Measurements from ENCODE around the gene BCL2L2.

BCL2L2 gene

DNA sequence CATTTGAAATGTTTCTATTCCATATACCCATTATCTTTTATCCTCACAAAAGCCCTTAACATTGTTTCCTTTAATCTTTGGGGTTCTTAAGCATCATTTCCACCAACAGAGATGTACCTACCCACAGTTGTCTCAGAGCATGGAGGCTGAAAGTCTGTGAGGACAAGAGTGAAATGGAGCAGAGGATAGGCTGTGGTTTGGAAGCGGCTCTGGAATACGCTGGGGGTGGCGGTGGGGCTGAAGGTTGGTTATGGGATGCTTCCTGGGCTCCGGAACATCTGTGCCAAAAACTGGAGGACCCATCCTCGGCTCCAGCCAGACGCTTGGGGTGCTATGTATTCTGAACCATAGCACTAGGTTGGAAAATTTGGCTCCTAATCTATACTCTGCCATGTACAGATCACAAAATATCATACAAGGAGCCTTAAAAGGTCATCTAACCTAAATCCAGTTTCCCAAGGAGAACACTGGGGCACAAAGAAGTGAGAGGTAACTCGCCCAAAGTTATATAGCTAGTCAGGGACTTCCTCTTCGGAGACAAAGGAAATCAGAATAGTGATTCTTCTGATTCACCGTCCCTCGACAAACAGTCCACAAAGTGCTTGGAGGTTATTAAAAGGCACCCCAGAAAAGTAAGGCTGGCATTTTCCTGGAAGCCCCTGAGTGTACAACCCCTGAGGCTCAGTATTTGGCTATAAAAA, 6.5 kb upstream of the BCL2L2 start:
- Histone ChIP-seq H3K4me3 (ENCODE audit: low read length) (no peak overlapping the region), H3K9me3 (ENCODE audit: control insufficient read depth, insufficient read depth, low read length) (no peaks in the 10 kb centered on the region), H3K4me1 (ENCODE audit: control insufficient read depth, insufficient read depth, low read length) (no peaks in the 10 kb centered on the region), H3K36me3 (ENCODE audit: control insufficient read depth, insufficient read depth, low read length) (no peaks in the 10 kb centered on the region), H3K27ac (ENCODE audit: low read length) (no peak overlapping the region), H3K27me3 (ENCODE audit: control insufficient read depth, insufficient read depth, low read length) (peaks cover 26% of the 10 kb centered on the region)
- no CpG with 5 or more reads among the region's 10 CpGs for WGBS (ENCODE audit: insufficient coverage, insufficient read length)
- DNase-seq (ENCODE audit: low read depth, low spot score) = no peak

DNA sequence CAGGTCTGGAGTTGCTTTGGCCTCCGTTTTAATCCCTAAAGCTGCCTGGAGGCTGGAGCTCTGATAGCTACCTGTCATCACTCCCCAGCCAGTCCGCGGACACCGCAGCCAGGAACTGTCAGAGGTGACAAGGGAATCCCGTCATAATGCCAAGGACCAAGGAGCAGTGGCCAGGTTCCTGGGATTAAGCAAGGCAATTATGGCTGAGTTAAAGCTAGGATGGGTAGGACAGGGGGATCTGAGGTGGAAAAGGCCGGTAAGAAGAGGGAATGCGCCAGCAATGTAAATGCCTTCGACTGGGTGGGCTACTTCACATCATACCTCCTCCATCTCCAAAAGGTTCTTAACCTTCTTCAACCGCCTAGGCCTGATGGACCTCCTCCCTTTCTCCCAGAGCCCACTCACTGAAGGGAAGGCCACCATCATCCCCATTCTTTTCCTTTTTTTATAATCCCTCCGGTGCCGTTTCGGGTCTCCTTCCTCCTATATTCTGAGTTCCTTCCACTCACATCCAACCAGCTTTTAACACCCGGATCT, 5.9 kb upstream of the BCL2L2 start:
- WGBS (ENCODE audit: insufficient coverage, insufficient read length) = no CpG with 5 or more reads among the region's 13 CpGs
- no peak for DNase-seq (ENCODE audit: low read depth, low spot score)
- H3K4me3 ChIP-seq (ENCODE audit: low read length) = peak overlapping the region; percentile 42; the same call in 1 of the 2 replicates
- peaks cover 22% of the 10 kb centered on the region; the same call in 1 of the 2 replicates for H3K27me3 ChIP-seq (ENCODE audit: control insufficient read depth, insufficient read depth, low read length)
- H3K4me1 ChIP-seq (ENCODE audit: control insufficient read depth, insufficient read depth, low read length) = no peaks in the 10 kb centered on the region
- no peak overlapping the region for H3K27ac ChIP-seq (ENCODE audit: low read length)
- no peaks in the 10 kb centered on the region for H3K9me3 ChIP-seq (ENCODE audit: control insufficient read depth, insufficient read depth, low read length)
- H3K36me3 ChIP-seq (ENCODE audit: control insufficient read depth, insufficient read depth, low read length) = no peaks in the 10 kb centered on the region

DNA sequence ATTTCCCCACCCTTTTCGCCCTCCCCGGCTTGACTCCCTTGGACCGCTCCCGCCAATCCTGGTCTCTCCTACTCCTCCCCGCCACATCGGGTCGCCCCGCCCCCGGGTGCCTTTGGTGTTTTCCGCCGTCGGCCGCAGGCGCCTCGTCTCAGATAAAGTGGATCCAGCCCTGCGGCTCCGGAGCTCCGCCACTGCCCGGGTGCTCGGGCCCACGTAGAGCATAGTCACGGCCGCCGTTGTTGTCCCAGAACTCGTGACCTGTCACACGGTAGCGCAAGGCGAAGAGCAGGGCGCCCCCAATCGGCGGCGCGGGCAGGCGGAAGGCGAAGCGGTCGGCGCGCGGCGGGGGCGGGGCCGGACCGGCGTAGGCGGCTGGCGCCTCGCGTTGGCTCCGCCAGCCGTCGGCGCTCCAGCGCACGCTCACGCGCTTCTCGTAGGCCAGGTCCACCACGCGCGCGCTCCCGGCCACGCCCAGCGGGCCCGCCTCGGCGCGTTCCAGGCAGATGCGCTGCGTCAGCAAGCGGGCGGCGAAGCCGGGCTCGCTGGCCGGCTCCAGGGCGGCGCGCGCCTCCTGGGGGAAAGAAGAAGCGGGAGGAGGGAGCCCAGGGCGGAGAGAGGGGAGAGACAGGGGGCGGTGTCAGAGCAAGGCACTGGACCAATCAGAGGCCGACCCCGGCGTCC, 5.2 kb upstream of the BCL2L2 start:
- Histone ChIP-seq H3K9me3 (ENCODE audit: control insufficient read depth, insufficient read depth, low read length) (no peaks in the 10 kb centered on the region), H3K4me3 (ENCODE audit: low read length) (peak overlapping the region; percentile 66; the same call in 1 of the 2 replicates), H3K27me3 (ENCODE audit: control insufficient read depth, insufficient read depth, low read length) (peaks cover 16% of the 10 kb centered on the region; the same call in 1 of the 2 replicates), H3K4me1 (ENCODE audit: control insufficient read depth, insufficient read depth, low read length) (no peaks in the 10 kb centered on the region), H3K36me3 (ENCODE audit: control insufficient read depth, insufficient read depth, low read length) (no peaks in the 10 kb centered on the region), H3K27ac (ENCODE audit: low read length) (no peak overlapping the region)
- no CpG with 5 or more reads among the region's 87 CpGs for WGBS (ENCODE audit: insufficient coverage, insufficient read length)
- peak; percentile 91 for DNase-seq (ENCODE audit: low read depth, low spot score)

DNA sequence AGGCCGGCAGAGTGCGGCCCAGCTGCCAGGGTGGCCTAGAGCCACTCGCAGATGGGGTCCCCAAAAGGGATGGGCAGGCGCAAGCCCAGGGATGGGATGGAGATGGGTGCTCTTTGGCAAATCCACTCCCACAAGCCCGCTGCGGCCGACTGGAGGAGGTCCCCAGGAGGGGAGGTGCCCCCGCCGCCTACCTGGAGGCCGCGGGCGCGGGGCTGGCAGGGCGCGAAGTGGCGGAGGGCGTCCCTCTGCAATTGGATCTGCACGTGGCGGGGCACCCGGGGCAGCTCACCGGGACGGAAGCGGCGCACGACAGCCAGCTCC, 4.7 kb upstream of the BCL2L2 start:
- no CpG with 5 or more reads among the region's 25 CpGs for WGBS (ENCODE audit: insufficient coverage, insufficient read length)
- no peak for DNase-seq (ENCODE audit: low read depth, low spot score)
- H3K4me1 ChIP-seq (ENCODE audit: control insufficient read depth, insufficient read depth, low read length) = no peaks in the 10 kb centered on the region
- H3K4me3 ChIP-seq (ENCODE audit: low read length) = peak overlapping the region; percentile 66; the same call in 1 of the 2 replicates
- H3K36me3 ChIP-seq (ENCODE audit: control insufficient read depth, insufficient read depth, low read length) = no peaks in the 10 kb centered on the region
- H3K27ac ChIP-seq (ENCODE audit: low read length) = no peak overlapping the region
- peaks cover 11% of the 10 kb centered on the region; the same call in 1 of the 2 replicates for H3K27me3 ChIP-seq (ENCODE audit: control insufficient read depth, insufficient read depth, low read length)
- no peaks in the 10 kb centered on the region for H3K9me3 ChIP-seq (ENCODE audit: control insufficient read depth, insufficient read depth, low read length)

DNA sequence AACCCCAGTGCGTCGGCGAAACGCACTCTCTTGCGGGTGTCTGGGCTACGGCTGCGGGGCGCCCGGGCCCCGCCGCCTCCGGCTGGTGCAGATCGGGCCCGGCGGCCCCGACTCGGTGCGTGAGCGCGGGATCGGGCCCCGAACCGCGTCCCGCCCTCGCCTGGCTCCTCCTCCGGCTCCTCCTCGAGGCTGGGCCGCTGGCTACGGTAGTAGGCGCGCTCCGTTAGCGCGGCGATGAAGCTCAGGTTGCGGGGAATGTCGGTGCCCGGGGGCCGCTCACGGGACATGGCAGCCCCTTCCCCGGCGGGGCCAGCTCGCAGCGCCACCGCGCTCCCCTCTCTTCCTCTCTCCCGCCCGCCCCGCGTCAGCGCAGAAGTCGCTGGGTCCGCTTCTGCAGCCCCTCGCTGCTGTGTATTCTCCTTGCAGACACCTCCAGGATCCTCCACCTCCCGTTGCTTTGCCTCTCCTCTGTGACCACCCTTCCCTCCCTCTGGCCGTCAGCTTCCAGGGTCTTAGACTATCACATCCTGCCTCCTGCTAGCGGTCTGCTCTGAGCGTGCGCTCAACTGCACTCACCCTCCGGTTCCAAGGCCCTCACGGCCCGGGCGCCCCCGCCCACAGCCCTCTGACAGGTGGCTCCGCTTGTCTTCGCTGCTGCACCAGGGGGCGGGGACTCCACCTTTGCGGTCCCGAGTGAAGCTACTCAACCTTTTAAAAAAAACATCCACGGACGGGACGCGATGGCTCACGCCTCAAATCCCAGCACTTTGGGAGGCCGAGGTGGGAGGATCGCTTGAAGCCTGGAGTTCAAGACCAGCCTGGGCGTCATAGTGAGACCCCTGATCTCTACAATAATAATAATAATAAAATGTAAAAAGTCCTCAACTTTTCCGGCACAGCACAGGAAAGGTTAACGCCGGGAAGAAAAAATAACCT, 4.1 kb upstream of the BCL2L2 start, which contains the start of gene PPP1R3E:
Gene PPP1R3E, minus strand, starts transcription at position 570 of the 936 bp plus-strand sequence. Its CDS starts 283 bp downstream, at position 287.
- H3K27ac ChIP-seq (ENCODE audit: low read length) = no peak within 1 kb of the TSS
- WGBS (ENCODE audit: insufficient coverage, insufficient read length) = no CpG with 5 or more reads among the region's 81 CpGs
- H3K9me3 ChIP-seq (ENCODE audit: control insufficient read depth, insufficient read depth, low read length) = no peaks in the 10 kb centered on the region
- no peaks in the 10 kb centered on the region for H3K4me1 ChIP-seq (ENCODE audit: control insufficient read depth, insufficient read depth, low read length)
- H3K27me3 ChIP-seq (ENCODE audit: control insufficient read depth, insufficient read depth, low read length) = peaks cover 4% of the 10 kb centered on the region; the same call in 1 of the 2 replicates
- peak within 1 kb of the TSS; percentile 66; the same call in 1 of the 2 replicates for H3K4me3 ChIP-seq (ENCODE audit: low read length)
- no peaks in the 10 kb centered on the region for H3K36me3 ChIP-seq (ENCODE audit: control insufficient read depth, insufficient read depth, low read length)
- DNase-seq (ENCODE audit: low read depth, low spot score) = no peak

DNA sequence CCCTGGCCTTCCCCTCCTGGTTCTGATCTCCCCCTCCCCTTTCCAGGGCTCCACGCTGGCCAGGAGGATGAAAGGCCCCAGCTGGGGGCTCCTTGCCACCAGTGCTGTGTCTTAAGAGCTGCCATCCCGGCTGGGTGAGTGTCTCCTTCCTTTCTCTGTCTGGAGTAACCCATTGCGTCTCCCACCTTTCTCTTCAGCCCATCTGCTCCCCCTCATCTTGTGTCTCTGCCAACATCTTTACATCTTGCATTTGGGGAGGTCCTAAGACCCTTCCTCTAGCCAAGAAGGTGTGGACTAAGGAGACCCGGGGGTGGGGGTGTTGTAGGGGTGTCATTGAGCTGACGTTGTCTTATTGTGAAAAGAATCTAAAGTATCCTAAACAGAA, 505 bp downstream of the BCL2L2 start:
- no peak for DNase-seq (ENCODE audit: low read depth, low spot score)
- H3K9me3 ChIP-seq (ENCODE audit: control insufficient read depth, insufficient read depth, low read length) = no peaks in the 10 kb centered on the region
- H3K27me3 ChIP-seq (ENCODE audit: control insufficient read depth, insufficient read depth, low read length) = peaks cover 2% of the 10 kb centered on the region; the same call in 1 of the 2 replicates
- H3K36me3 ChIP-seq (ENCODE audit: control insufficient read depth, insufficient read depth, low read length) = peaks cover 7% of the 10 kb centered on the region; the same call in 1 of the 2 replicates
- no peaks in the 10 kb centered on the region for H3K4me1 ChIP-seq (ENCODE audit: control insufficient read depth, insufficient read depth, low read length)
- H3K27ac ChIP-seq (ENCODE audit: low read length) = no peak overlapping the region
- no CpG with 5 or more reads among the region's 5 CpGs for WGBS (ENCODE audit: insufficient coverage, insufficient read length)
- H3K4me3 ChIP-seq (ENCODE audit: low read length) = peak overlapping the region; percentile 83

DNA sequence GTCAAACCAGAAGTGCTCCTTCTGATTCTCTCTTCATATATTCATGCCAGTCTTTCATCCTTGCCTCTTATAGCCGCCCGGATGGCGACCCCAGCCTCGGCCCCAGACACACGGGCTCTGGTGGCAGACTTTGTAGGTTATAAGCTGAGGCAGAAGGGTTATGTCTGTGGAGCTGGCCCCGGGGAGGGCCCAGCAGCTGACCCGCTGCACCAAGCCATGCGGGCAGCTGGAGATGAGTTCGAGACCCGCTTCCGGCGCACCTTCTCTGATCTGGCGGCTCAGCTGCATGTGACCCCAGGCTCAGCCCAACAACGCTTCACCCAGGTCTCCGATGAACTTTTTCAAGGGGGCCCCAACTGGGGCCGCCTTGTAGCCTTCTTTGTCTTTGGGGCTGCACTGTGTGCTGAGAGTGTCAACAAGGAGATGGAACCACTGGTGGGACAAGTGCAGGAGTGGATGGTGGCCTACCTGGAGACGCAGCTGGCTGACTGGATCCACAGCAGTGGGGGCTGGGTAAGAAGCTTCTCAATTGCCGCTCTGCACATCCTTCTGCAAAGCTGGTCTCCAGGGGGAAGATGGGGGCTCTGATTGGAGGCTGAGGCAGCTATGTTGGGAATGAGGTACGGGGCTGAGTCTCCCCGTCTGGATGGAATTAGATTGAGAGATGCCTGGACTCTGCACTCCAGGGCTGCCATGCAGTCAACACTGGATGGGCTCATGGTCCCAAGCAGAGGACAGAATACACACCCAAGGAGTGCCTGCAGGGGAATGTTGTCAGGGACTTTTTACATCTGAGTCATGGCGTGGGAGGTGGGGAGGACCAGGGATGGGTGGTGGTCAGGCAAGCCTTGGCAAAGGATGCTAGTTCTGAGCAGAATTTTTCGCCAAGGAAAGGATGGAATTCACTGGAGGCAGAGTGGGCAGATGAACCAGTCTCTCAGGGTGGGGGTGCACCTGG, 1.3 kb downstream of the BCL2L2 start:
- Histone ChIP-seq H3K27ac (ENCODE audit: low read length) (no peak overlapping the region), H3K4me3 (ENCODE audit: low read length) (no peak overlapping the region), H3K4me1 (ENCODE audit: control insufficient read depth, insufficient read depth, low read length) (no peaks in the 10 kb centered on the region), H3K36me3 (ENCODE audit: control insufficient read depth, insufficient read depth, low read length) (peaks cover 7% of the 10 kb centered on the region; the same call in 1 of the 2 replicates), H3K9me3 (ENCODE audit: control insufficient read depth, insufficient read depth, low read length) (no peaks in the 10 kb centered on the region), H3K27me3 (ENCODE audit: control insufficient read depth, insufficient read depth, low read length) (peaks cover 2% of the 10 kb centered on the region; the same call in 1 of the 2 replicates)
- WGBS (ENCODE audit: insufficient coverage, insufficient read length) = no CpG with 5 or more reads among the region's 22 CpGs
- DNase-seq (ENCODE audit: low read depth, low spot score) = no peak

DNA sequence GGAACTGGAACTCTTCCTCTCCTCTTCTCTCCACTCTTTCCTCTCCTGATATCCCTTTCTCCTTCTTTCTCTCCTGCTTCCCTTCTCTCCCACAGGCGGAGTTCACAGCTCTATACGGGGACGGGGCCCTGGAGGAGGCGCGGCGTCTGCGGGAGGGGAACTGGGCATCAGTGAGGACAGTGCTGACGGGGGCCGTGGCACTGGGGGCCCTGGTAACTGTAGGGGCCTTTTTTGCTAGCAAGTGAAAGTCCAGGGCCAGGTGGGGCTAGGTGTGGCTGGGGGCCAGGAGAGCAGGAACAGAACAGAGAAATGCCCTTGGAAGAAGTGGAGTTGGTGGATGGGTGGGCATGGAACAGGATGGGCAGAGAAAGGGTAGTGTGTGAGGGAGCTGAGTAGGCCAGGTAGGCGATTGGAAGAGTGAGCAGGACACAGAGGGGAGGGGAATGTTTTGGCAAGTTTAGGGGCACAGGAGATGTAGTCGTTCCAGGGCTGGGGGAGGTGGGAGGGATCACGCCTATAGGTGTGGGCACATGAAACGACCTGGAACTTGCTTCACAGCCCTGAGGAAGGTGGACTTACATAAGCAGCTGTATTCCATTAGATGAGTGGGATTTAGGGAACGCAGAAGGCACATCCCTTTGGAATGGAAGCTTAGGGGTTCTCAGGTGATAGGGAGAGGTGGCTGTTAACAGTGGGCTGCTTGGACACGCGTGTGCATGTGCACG, 2.2 kb downstream of the BCL2L2 start:
- Histone ChIP-seq H3K9me3 (ENCODE audit: control insufficient read depth, insufficient read depth, low read length) (no peaks in the 10 kb centered on the region), H3K4me3 (ENCODE audit: low read length) (no peak overlapping the region), H3K27ac (ENCODE audit: low read length) (no peak overlapping the region), H3K27me3 (ENCODE audit: control insufficient read depth, insufficient read depth, low read length) (no peaks in the 10 kb centered on the region), H3K36me3 (ENCODE audit: control insufficient read depth, insufficient read depth, low read length) (peaks cover 7% of the 10 kb centered on the region; the same call in 1 of the 2 replicates), H3K4me1 (ENCODE audit: control insufficient read depth, insufficient read depth, low read length) (no peaks in the 10 kb centered on the region)
- WGBS (ENCODE audit: insufficient coverage, insufficient read length) = no CpG with 5 or more reads among the region's 17 CpGs
- no peak for DNase-seq (ENCODE audit: low read depth, low spot score)

DNA sequence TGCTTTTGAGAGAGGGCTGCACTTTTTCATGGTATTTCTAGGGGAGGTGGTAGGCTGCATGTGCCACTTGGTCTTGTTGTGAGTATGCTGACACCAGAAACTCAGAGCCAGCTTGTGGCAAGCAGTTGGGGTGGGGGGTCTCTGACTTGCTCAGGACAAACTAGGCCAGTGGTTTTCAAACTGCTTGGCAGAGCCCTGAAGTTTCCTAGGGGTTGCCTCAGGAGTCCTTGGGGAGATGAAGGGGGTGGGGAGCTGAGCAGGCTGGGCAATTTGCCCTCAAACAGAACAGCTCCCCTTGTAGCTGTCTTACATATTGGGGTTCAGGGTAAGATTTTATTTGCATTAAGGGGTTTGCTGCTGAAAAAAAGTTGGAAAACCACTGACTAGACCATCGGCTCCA, 3.9 kb downstream of the BCL2L2 start:
- DNase-seq (ENCODE audit: low read depth, low spot score) = no peak
- Histone ChIP-seq H3K4me3 (ENCODE audit: low read length) (no peak overlapping the region), H3K4me1 (ENCODE audit: control insufficient read depth, insufficient read depth, low read length) (no peaks in the 10 kb centered on the region), H3K9me3 (ENCODE audit: control insufficient read depth, insufficient read depth, low read length) (no peaks in the 10 kb centered on the region), H3K27ac (ENCODE audit: low read length) (no peak overlapping the region), H3K36me3 (ENCODE audit: control insufficient read depth, insufficient read depth, low read length) (peaks cover 7% of the 10 kb centered on the region; the same call in 1 of the 2 replicates), H3K27me3 (ENCODE audit: control insufficient read depth, insufficient read depth, low read length) (no peaks in the 10 kb centered on the region)
- WGBS (ENCODE audit: insufficient coverage, insufficient read length) = no CpG with 5 or more reads among the region's 1 CpG
